Left ventricle myocardium superior (tissue), 1 donor: ENCODE measurements around the gene TBX4. TPM values are rescaled to one million over a fixed set of nuclear protein-coding genes. Genes with fewer than 3 reads are reported as not detected.

Experiments used
- ATAC-seq: fragments of 200-7000 bp; cut with Tn5 transposase; one replicate; pipeline ENCODE4 v1.9.1; 2020; ENCODE audit warnings: mild to moderate bottlenecking, moderate library complexity
- DNase-seq: peaks from one replicate; pipeline ENCODE4 v3.0.0-alpha.2; 2020
- intact Hi-C: fragments of 100-400 bp; cut with micrococcal nuclease; formaldehyde crosslinking; loops from one replicate; pipeline ENCODE4 v1.11.0; 2022
- total RNA-seq: library from RNA; stranded (reverse); fragmentation: NEBNext Ultra II Directional; extraction: Animal tissue kit (Norgen Biotek cat#: 25700); gene quantifications from one replicate; pipeline ENCODE4 v1.2.1, GENCODE V29; 2021
- donor health status: DM: no; HTN: yes; CAD: no; lungs with severe emphysema.

The TBX4 gene
- total RNA-seq, 1 donor from 2014 or later = not detected

GRCh38 chr17:61475726-61476125 lies 23.5 kb downstream of the TBX4 start:
- ATAC-seq = no peak
- no peak for DNase-seq
- intact Hi-C loops = no loop called here

- ATAC-seq (no peak), DNase-seq (no peak)
- intact Hi-C loops = no loop called here
These were observed 24.4 kb downstream of the TBX4 start for GRCh38 chr17:61476476-61477203.

- DNase-seq = no peak
- intact Hi-C loops = no loop called here
- ATAC-seq = no peak
These were observed 25.1 kb downstream of the TBX4 start for GRCh38 chr17:61477204-61477834.

- intact Hi-C loops = no loop called here
- no peak for ATAC-seq
- no peak for DNase-seq
These were observed 26.0 kb downstream of the TBX4 start for GRCh38 chr17:61478026-61478789.

- intact Hi-C loops = no loop called here
- ATAC-seq = no peak
- DNase-seq = no peak
These were observed 26.7 kb downstream of the TBX4 start for GRCh38 chr17:61478790-61479492.

- intact Hi-C loops = no loop called here
- DNase-seq (no peak), ATAC-seq (no peak)
These were observed 27.5 kb downstream of the TBX4 start for GRCh38 chr17:61479493-61480413.

- ATAC-seq (no peak), DNase-seq (no peak)
- intact Hi-C loops = no loop called here
These were observed 28.2 kb downstream of the TBX4 start for GRCh38 chr17:61480414-61480807.

GRCh38 chr17:61481421-61481820 lies 29.2 kb downstream of the TBX4 start:
- DNase-seq = no peak
- no peak for ATAC-seq
- intact Hi-C loops = no loop called here

GRCh38 chr17:61482467-61482866 lies 30.2 kb downstream of the TBX4 start:
- intact Hi-C loops = no loop called here
- ATAC-seq = no peak
- DNase-seq = no peak

- ATAC-seq (no peak), DNase-seq (no peak)
- intact Hi-C loops = no loop called here
These were observed 31.5 kb downstream of the TBX4 start for GRCh38 chr17:61483778-61484116.

- intact Hi-C loops = no loop called here
- DNase-seq (no peak), ATAC-seq (no peak)
These were observed 32.0 kb downstream of the TBX4 start for GRCh38 chr17:61484174-61484573.

- ATAC-seq (no peak), DNase-seq (no peak)
- intact Hi-C loops = no loop called here
These were observed 33.0 kb downstream of the TBX4 start for GRCh38 chr17:61485067-61485775.

- intact Hi-C loops = no loop called here
- no peak for ATAC-seq
- DNase-seq = no peak
These were observed 34.2 kb downstream of the TBX4 start for GRCh38 chr17:61486135-61487120.

- DNase-seq (no peak), ATAC-seq (no peak)
- intact Hi-C loops = no loop called here
These were observed 35.2 kb downstream of the TBX4 start for GRCh38 chr17:61487161-61487988.

GRCh38 chr17:61487989-61488595 lies 35.9 kb downstream of the TBX4 start:
- intact Hi-C loops = no loop called here
- ATAC-seq (no peak), DNase-seq (no peak)
